Neuron (in vitro differentiated cells): Measurements from ENCODE around the gene CYP3A4.
"Not testable (repeated sequence)": the region's sequence is repeated elsewhere in the genome, so short reads cannot be mapped to it uniquely, and the experiment has no call there.

Source experiments
- H2AFZ ChIP-seq: one replicate; pipeline ENCODE4 v1.6.1; 2013; ENCODE audit warnings: low read depth, mild to moderate bottlenecking, inconsistent platforms, low read length, moderate library complexity
- H3K27me3 ChIP-seq: one replicate; pipeline ENCODE4 v1.6.1; 2013; ENCODE audit warnings: low read length; ENCODE audit not compliant: insufficient read depth
- H3K36me3 ChIP-seq: one replicate; pipeline ENCODE4 v1.6.1; 2013; ENCODE audit warnings: low read length; ENCODE audit not compliant: insufficient read depth
- H3K4me1 ChIP-seq: one replicate; pipeline ENCODE4 v1.6.1; 2013; ENCODE audit warnings: low read length; ENCODE audit not compliant: insufficient read depth
- H3K4me3 ChIP-seq: 2 replicates; pipeline ENCODE4 v1.5.1; 2013; ENCODE audit warnings: mild to moderate bottlenecking, low read length, moderate library complexity
- H3K9me3 ChIP-seq: one replicate; pipeline ENCODE4 v1.6.1; 2013; ENCODE audit warnings: low read length

CYP3A4 gene

DNA sequence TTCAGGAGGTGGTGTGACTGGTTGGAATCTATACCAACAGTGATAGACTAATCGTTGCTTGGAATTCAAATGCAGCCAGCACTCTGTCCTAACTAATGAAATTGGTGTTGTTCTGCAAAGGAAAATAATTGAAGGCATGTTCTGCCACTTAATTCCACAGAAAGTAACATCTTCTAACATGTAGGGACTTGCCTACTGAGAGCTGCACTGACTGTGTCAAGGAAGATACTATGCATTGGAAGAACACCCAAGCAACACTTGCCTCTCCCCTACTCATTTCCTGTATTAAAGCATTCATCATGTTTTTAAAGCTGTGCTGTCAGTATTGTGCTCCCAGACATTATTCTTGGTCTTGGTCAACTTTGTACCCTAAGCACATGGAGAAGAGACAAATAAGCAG is 46.3 kb downstream of the CYP3A4 start:
- H2AFZ ChIP-seq, result no peak overlapping the region
- H3K4me3 ChIP-seq, result no peak overlapping the region
- H3K36me3 ChIP-seq, result no peaks in the 10 kb centered on the region
- no peaks in the 10 kb centered on the region for H3K9me3 ChIP-seq
- no peaks in the 10 kb centered on the region for H3K4me1 ChIP-seq
- no peaks in the 10 kb centered on the region for H3K27me3 ChIP-seq

DNA sequence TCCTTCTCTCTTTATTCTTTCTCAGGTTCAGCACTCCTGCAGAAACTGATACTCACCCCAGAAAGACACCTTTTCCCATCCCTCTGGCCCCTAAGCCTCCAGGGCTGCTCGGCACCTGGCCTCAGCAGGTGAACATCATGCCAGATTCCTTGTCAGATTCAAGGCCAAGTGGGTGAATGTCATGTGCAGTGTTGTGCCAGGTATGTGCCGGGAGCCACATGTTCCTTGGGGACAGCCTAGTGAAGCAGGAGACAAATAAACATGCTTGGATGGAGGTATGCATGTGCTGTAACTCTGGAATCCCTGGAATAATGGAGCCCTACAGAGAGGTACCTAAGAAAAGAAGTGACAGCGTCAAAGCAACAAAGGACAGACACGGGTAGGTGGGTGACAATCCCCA is 47.3 kb downstream of the CYP3A4 start:
- not testable (repeated sequence) for H3K4me3 ChIP-seq, H3K9me3 ChIP-seq, H3K36me3 ChIP-seq, H3K4me1 ChIP-seq, H3K27me3 ChIP-seq, H2AFZ ChIP-seq

DNA sequence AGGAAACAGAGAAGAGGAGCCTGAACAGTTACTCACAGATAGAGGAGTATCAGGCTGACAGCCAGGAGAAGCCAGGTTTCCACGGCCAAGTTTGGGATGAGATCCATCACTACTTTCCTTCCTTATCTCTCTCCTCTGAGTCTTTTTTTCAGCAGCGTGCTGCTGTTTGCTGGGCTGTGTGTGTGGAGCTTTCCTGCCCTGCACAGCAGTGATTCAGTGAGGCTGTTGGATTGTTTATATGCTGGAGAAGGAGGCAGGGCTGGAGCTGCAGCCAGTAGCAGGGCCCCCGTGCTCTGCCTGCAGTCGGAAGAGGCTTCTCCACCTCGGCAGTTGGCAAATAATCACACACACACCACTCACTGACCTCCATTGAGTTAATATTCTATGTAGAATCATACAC is 49.0 kb downstream of the CYP3A4 start, which contains the start of gene CYP3A7:
Gene CYP3A7 (minus strand): TSS at position 210 of the 400 bp plus-strand sequence. CDS start 103 bp downstream, at position 107.
- Histone ChIP-seq H3K9me3 (no peaks in the 10 kb centered on the region), H3K27me3 (no peaks in the 10 kb centered on the region), H3K36me3 (no peaks in the 10 kb centered on the region), H3K4me3 (no peak within 1 kb of the TSS), H2AFZ (no peak within 1 kb of the TSS), H3K4me1 (no peaks in the 10 kb centered on the region)

DNA sequence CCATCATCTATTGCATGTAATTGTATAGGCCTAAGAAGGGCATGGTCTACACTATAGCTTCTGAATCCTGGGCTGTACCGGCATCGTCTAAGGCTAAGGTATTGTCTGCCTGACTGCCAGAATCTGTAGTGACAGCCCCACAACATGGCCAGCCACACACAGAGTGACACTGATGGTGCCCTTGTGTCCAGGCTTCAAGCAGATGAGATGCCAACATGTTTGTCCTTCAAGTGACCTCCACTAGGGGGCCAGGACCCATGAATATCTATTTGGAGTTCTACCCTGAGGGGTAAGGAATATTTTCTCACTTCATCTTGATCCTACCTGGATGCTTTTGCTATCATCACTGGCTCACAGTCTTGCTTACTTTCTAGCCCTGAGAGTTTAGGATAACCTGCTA is 50.5 kb downstream of the CYP3A4 start:
- Histone ChIP-seq H3K4me3 (no peak overlapping the region), H3K36me3 (no peaks in the 10 kb centered on the region), H3K27me3 (no peaks in the 10 kb centered on the region), H3K4me1 (no peaks in the 10 kb centered on the region), H3K9me3 (no peaks in the 10 kb centered on the region), H2AFZ (no peak overlapping the region)

DNA sequence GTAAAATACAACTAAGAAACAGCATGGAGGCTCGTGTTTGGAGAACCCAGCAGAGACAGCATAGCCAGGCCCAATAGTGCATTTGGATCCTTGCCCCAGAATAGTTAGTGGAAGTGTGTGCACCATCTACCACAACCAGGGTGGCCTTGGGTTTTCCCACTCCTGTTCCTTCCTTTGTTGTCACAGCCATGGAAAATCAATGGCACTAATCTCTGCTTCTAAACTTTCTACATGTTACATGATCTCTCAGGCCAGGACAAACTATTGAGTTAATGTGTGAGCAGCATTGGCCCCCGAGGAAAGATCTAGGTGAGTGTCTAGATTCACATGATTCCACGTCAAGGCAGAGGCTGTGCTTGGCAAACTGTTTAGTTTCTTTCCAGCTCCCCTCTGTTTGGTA is 51.0 kb downstream of the CYP3A4 start:
- Histone ChIP-seq H3K27me3 (no peaks in the 10 kb centered on the region), H3K4me3 (no peak overlapping the region), H2AFZ (no peak overlapping the region), H3K36me3 (no peaks in the 10 kb centered on the region), H3K9me3 (no peaks in the 10 kb centered on the region), H3K4me1 (no peaks in the 10 kb centered on the region)

DNA sequence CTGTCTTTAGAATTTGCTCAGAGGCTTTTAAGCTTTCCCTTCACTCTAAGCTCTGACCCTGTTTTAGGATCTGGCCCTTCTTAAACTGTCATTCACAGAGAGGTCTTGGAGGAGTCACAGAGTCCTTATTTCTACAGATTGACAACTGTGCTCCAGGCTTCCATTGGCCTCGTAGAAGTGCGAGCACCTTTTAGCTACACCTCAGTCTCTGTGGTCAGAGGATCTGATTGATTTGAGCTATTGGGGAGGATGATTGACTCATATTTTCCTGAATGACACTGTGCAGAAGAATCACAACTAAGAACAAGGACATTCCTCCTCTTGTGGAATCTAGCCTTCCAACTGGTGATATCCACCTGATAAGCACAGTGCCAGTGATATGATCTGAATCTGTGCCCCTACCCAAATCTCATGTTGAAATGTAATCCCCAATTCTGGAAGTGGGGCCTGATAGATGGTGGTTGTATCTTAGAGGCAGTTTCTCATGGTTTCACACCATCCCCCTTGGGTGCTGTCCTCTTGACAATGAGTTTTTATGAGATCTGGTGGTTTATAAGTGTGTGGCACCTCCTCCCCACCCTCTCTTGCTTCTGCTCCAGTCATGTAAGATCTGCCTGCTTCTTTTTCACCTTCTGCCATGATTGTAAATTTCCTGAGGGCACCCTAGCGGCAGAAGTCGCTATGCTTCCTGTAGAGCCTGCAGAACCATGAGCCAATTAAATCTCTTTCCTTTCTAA is 52.2 kb downstream of the CYP3A4 start:
- Histone ChIP-seq H3K4me1 (no peaks in the 10 kb centered on the region), H2AFZ (no peak overlapping the region), H3K9me3 (no peaks in the 10 kb centered on the region)

DNA sequence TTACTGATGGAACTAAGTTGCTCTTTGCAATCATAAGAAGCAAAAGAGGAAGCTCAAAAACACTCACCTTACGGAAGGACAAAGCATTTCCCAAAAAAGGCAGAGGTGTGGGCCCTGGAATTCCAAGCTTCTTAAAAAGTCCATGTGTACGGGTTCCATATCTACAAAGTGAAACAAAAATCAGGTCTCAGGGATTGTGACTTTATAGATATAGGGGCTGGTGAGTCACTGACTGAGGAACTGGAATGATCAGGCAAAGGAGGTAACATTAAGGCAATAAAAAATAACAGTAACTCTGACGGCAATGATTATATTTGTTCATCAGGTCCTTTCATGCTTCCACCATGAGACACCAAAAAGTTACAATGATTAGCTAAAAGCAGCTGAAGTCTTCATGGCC is 53.0 kb downstream of the CYP3A4 start:
- H3K27me3 ChIP-seq, result no peaks in the 10 kb centered on the region
- no peak overlapping the region for H3K4me3 ChIP-seq
- no peaks in the 10 kb centered on the region for H3K4me1 ChIP-seq
- no peaks in the 10 kb centered on the region for H3K36me3 ChIP-seq
- H2AFZ ChIP-seq, result no peak overlapping the region
- no peaks in the 10 kb centered on the region for H3K9me3 ChIP-seq

More for the DNA sequence above, 52.2 kb downstream of the CYP3A4 start:
- Histone ChIP-seq H3K36me3 (no peaks in the 10 kb centered on the region), H3K4me3 (no peak overlapping the region), H3K27me3 (no peaks in the 10 kb centered on the region)

DNA sequence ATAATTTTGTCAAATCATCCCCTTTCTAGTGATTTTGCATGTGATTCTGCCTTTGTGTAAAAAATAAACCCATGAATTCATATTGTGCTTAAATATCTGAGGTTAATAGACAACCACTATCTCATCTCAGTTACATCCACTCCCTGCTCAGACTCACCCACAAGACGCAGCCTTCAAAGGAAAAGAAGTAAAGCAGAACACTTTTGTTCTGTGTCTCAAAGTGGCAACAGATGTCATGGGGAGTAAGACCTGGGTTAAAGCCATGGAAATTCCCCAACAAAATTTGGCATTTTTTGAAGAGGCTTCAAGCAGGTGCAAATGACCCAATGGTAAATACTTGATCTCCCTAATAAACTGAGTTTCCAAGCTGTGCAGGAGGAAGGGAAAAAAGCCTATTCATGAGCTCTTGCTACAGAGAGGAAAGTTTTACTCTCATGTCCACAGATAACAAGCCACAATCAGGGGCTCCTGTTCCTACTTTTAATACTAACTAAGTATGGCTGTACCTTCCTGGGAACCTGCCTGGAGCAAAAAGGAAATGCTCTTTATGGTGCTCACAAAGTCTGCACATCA is 53.7 kb downstream of the CYP3A4 start:
- H3K36me3 ChIP-seq, result no peaks in the 10 kb centered on the region
- no peak overlapping the region for H2AFZ ChIP-seq
- H3K4me3 ChIP-seq, result no peak overlapping the region
- no peaks in the 10 kb centered on the region for H3K9me3 ChIP-seq
- no peaks in the 10 kb centered on the region for H3K27me3 ChIP-seq
- no peaks in the 10 kb centered on the region for H3K4me1 ChIP-seq

DNA sequence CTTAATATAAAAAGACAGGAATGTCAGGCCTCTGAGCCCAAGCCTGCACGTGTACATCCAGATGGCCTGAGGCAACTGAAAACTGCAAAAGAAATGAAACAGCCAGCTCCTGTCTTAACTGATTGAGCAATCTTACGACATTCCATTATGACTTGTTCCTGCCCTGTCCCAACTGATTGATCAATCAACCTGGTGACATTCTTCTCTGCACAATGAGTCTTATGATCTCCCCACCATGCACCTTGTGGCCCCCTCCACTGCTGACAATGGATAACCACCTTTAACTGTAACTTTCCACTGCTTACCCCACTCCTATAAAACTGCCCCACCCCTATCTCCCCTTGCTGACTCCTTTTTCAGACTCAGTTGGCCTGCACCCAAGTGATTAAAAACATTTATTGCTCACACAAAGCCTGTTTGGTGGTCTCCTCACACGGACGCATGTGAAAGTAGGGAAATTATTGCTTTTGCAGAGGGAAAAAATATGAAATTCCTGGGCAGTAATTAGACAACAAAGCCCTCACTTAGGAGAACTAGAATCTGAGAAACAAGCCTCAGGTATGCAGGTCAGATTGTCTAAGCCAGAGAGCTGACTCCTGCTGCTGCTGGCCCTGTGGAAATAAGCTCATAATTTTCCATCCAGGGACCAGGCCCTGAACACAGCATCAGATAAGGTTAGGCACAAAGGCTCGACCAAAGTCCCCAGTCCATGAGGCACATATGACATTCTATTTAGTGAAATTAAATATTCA is 54.3 kb downstream of the CYP3A4 start:
- no peak overlapping the region for H3K4me3 ChIP-seq
- no peak overlapping the region for H2AFZ ChIP-seq
- H3K4me1 ChIP-seq, result no peaks in the 10 kb centered on the region
- no peaks in the 10 kb centered on the region for H3K36me3 ChIP-seq
- H3K27me3 ChIP-seq, result no peaks in the 10 kb centered on the region
- H3K9me3 ChIP-seq, result no peaks in the 10 kb centered on the region

DNA sequence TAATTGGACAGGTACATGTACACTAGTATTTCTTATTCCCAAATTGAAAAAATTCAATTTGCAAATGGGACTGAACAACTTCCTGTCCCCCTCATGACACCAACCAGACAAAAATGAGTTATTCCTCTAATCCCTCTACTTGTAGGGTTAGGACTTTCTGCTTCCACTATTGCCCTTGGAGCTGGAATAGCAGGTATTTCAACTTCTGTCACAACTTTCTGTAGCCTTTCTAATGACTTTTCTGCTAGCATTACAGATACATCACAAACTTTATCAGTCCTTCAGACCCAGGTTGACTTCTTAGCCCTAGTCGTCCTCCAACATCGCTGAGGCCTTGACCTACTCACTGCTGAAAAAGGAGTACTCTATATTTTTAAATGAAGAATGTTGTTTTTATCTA is 55.4 kb downstream of the CYP3A4 start:
- Histone ChIP-seq H3K9me3 (no peaks in the 10 kb centered on the region), H3K4me1 (no peaks in the 10 kb centered on the region), H2AFZ (no peak overlapping the region)

DNA sequence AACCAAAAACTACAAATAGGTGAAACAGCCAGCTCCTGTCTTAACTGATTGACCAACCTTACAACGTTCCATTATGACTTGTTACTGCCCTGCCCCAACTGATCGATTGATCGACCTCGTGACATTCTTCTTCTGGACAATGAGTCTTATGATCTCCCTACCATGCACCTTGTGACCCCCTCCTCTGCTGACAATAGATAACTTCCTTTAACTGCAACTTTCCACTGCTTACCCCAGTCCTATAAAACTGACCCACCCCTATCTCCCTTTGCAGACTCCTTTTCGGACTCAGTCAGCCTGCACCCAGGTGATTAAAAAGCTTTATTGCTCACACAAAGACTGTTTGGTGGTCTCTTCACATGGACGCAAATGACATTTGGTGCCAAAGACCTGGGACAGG is 60.8 kb downstream of the CYP3A4 start:
- not testable (repeated sequence) for H3K36me3 ChIP-seq, H3K27me3 ChIP-seq, H3K4me3 ChIP-seq, H3K4me1 ChIP-seq, H3K9me3 ChIP-seq, H2AFZ ChIP-seq

More for the DNA sequence above, 55.4 kb downstream of the CYP3A4 start:
- no peak overlapping the region for H3K4me3 ChIP-seq
- no peaks in the 10 kb centered on the region for H3K27me3 ChIP-seq
- H3K36me3 ChIP-seq, result no peaks in the 10 kb centered on the region

DNA sequence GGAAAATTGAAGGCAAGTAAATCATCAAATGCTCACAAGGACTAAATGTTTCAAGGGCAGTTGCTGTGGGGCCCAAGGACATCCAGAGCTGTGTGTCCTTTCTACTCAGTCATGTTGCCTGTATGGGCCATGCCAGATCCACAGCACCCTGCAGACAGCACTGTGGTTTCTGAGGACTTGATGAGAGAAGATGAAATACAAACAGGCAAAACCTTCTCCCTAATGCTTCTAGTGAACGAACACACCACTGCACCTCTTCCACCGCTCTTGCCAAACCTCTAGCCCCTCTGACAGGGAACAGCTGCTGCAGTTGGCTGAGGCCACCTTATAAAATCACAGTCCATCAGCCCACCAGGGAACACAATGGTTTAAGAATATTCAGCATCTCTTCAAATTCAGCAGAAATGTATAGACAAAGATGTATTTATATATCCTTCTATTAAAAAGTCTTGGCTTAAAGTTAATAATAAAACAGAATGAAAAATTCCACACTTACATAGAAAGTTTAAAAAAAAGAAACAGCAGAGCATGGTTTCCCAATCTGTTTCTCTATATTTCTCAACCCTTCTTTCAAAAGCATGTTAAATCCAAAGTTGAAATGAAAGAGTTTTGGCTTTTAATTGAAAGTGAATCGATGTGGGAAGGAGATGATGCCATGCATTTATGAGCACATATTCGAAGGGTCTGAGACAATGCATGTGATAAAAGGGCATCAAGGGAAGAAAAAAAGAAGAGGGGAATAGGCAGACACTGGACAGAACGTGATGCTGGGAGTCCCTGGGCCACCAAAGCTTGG is 63.0 kb downstream of the CYP3A4 start:
- Histone ChIP-seq H3K4me1 (no peaks in the 10 kb centered on the region), H3K27me3 (no peaks in the 10 kb centered on the region), H3K4me3 (no peak overlapping the region), H3K36me3 (no peaks in the 10 kb centered on the region), H3K9me3 (no peaks in the 10 kb centered on the region), H2AFZ (no peak overlapping the region)
